ENCODE data around the gene EVA1C. TPM values are rescaled to one million over a fixed set of nuclear protein-coding genes. Genes with fewer than 3 reads are reported as not detected.
"Not testable (repeated sequence)": the region's sequence is repeated elsewhere in the genome, so short reads cannot be mapped to it uniquely, and the experiment has no call there.

The EVA1C gene
- total RNA-seq, 1 experiment from 2014 or later = 29.3 TPM

- Histone ChIP-seq H3K4me1 (ENCODE audit: control insufficient read depth in 1 of 2, insufficient read depth in 2 of 2, low read length in 2 of 2) (no peaks in the 10 kb centered on the region), H3K9ac (ENCODE audit: low read length) (no peak overlapping the region), H4K20me1 (ENCODE audit: insufficient read depth) (peaks cover 6% of the 10 kb centered on the region; the same call in 1 of the 2 replicates), H3K9me3 (ENCODE audit: control insufficient read depth in 1 of 2, insufficient read depth in 1 of 2, low read depth in 1 of 2, low read length in 2 of 2) (no peaks in the 10 kb centered on the region), H3K4me3 (replicated peaks in 1 of 2; ENCODE audit: low read depth in 1 of 2, low read length in 2 of 2) (no peak overlapping the region), H3K4me2 (ENCODE audit: low read length) (no peak overlapping the region), H3K36me3 (ENCODE audit: control insufficient read depth in 1 of 2, insufficient read depth in 2 of 2, low read length in 2 of 2) (peaks cover 73 to 76% of the 10 kb centered on the region in 2 experiments), H3K9me2 (ENCODE audit: insufficient read depth) (no peaks in the 10 kb centered on the region), H3K27me3 (ENCODE audit: insufficient read depth, low read length) (no peaks in the 10 kb centered on the region), H3K27ac (ENCODE audit: low read depth, low read length) (no peak overlapping the region), H2AFZ (ENCODE audit: low read depth, low read length, poor library complexity, severe bottlenecking) (no peak overlapping the region), H3K79me2 (ENCODE audit: insufficient read depth, low read length) (peaks cover 74% of the 10 kb centered on the region)
- TF ChIP-seq ZNF274 (IDR thresholded peaks at IDR 0.05; ENCODE audit: low read depth, low read length) (no peak), ZBTB33 (IDR thresholded peaks at IDR 0.05; ENCODE audit: extremely low read depth, insufficient replicate concordance, low read length) (no peak), REST (IDR thresholded peaks at IDR 0.05; ENCODE audit: low read depth) (no peak), SP1 (IDR thresholded peaks at IDR 0.05; ENCODE audit: low read depth) (no peak), YY1 (IDR thresholded peaks at IDR 0.05; ENCODE audit: extremely low read depth, insufficient replicate concordance, low read depth, low read length) (no peak), SRF (IDR thresholded peaks at IDR 0.05; ENCODE audit: low read depth) (no peak), POLR2A (IDR thresholded peaks at IDR 0.05; ENCODE audit: borderline replicate concordance, extremely low read depth, insufficient read depth, insufficient read length) (no peak), EGR1 (IDR thresholded peaks at IDR 0.05; ENCODE audit: low read depth) (no peak), ELF1 (IDR thresholded peaks at IDR 0.05; ENCODE audit: borderline replicate concordance, low read depth) (no peak), TCF7L2 (IDR thresholded peaks at IDR 0.05; ENCODE audit: borderline replicate concordance, extremely low read depth, insufficient read depth, insufficient read length) (no peak), SIN3A (IDR thresholded peaks at IDR 0.05; ENCODE audit: low read depth) (no peak), ZFX (IDR thresholded peaks at IDR 0.05) (no peak)
- ATAC-seq = no peak
- CTCF ChIA-PET = interaction anchor here (1.4 kb wide), 1 partner anchor 233 kb away, joined by 4 read pairs; no protein-coding TSS in a partner anchor
- no TSS peak for BruUV-seq (replicated peaks)
- POLR2A ChIA-PET = no interaction called here
- intact Hi-C loops (cut with micrococcal nuclease) = no loop called here
- no peak for DNase-seq (ENCODE audit: low read depth, low spot score)
- RAD21 ChIA-PET (ENCODE audit: low non-redundant PET in 1 of 2, low total read pairs in 2 of 2, uncharacterized antibody in 2 of 2, unreplicated experiment in 2 of 2) = no interaction called here
Observed at GRCh38 chr21:32368386-32368785, 44.1 kb upstream of the EVA1C start.

- H3K4me1 ChIP-seq (ENCODE audit: control insufficient read depth in 1 of 2, insufficient read depth in 2 of 2, low read length in 2 of 2); H3K9me2 ChIP-seq (ENCODE audit: insufficient read depth); H3K27me3 ChIP-seq (ENCODE audit: insufficient read depth, low read length); intact Hi-C loops (cut with micrococcal nuclease); H3K4me3 ChIP-seq (replicated peaks in 1 of 2; ENCODE audit: low read depth in 1 of 2, low read length in 2 of 2); BruUV-seq (replicated peaks); H2AFZ ChIP-seq (ENCODE audit: low read depth, low read length, poor library complexity, severe bottlenecking); H3K9me3 ChIP-seq (ENCODE audit: control insufficient read depth in 1 of 2, insufficient read depth in 1 of 2, low read depth in 1 of 2, low read length in 2 of 2); POLR2A ChIA-PET; DNase-seq (ENCODE audit: low read depth, low spot score); ATAC-seq; H3K4me2 ChIP-seq (ENCODE audit: low read length); H3K27ac ChIP-seq (ENCODE audit: low read depth, low read length); H4K20me1 ChIP-seq (ENCODE audit: insufficient read depth); CTCF ChIA-PET; H3K9ac ChIP-seq (ENCODE audit: low read length); RAD21 ChIA-PET (ENCODE audit: low non-redundant PET in 1 of 2, low total read pairs in 2 of 2, uncharacterized antibody in 2 of 2, unreplicated experiment in 2 of 2): not testable (repeated sequence)
- H3K79me2 ChIP-seq (ENCODE audit: insufficient read depth, low read length) = peaks cover 73% of the 10 kb centered on the region
- H3K36me3 ChIP-seq (ENCODE audit: control insufficient read depth in 1 of 2, insufficient read depth in 2 of 2, low read length in 2 of 2) = peaks cover 70 to 75% of the 10 kb centered on the region in 2 experiments
Observed at GRCh38 chr21:32368961-32369360, 43.5 kb upstream of the EVA1C start.

All from HCT116 (cell line).